Left ventricle myocardium inferior (tissue), 1 donor: ENCODE measurements around the gene FNDC4. TPM values are rescaled to one million over a fixed set of nuclear protein-coding genes. Genes with fewer than 3 reads are reported as not detected.

Experiments
- DNase-seq: peaks from one replicate; pipeline ENCODE4 v3.0.0-alpha.2; 2020
- H3K27ac ChIP-seq: fragments of 200-600 bp; replicated peaks from 2 replicates; pipeline ENCODE4 v1.8.0; 2021
- H3K27me3 ChIP-seq: fragments of 200-600 bp; 2 replicates; pipeline ENCODE4 v1.8.0; 2021; ENCODE audit warnings: low read depth
- H3K36me3 ChIP-seq: fragments of 200-600 bp; 2 replicates; pipeline ENCODE4 v1.8.0; 2021
- H3K4me1 ChIP-seq: fragments of 200-600 bp; 2 replicates; pipeline ENCODE4 v1.8.0; 2021
- H3K4me3 ChIP-seq: fragments of 200-600 bp; 2 replicates; pipeline ENCODE4 v1.8.0; 2021; ENCODE audit warnings: mild to moderate bottlenecking, moderate library complexity
- H3K9me3 ChIP-seq: fragments of 200-600 bp; replicated peaks from 2 replicates; pipeline ENCODE4 v1.8.0; 2021
- intact Hi-C: fragments of 100-400 bp; cut with micrococcal nuclease; formaldehyde crosslinking; loops from one replicate; pipeline ENCODE4 v1.11.0; 2022
- total RNA-seq: library from RNA; stranded (reverse); fragmentation: NEBNext Ultra II Directional; extraction: Animal tissue kit (Norgen Biotek cat#: 25700); gene quantifications from one replicate; pipeline ENCODE4 v1.2.1, GENCODE V29; 2021
- TF ChIP-seq, protein P1 (sequence below): fragments of 200-600 bp; IDR thresholded peaks from 2 replicates; pipeline ENCODE4 v1.8.0; 2021; ENCODE audit warnings: antibody characterized with exemption, mild to moderate bottlenecking, borderline replicate concordance
- donor health status: DM: no; HTN: yes; CAD: no; lungs with severe emphysema.

FNDC4 gene
- total RNA-seq, 1 donor from 2014 or later: 1.7 TPM

DNA sequence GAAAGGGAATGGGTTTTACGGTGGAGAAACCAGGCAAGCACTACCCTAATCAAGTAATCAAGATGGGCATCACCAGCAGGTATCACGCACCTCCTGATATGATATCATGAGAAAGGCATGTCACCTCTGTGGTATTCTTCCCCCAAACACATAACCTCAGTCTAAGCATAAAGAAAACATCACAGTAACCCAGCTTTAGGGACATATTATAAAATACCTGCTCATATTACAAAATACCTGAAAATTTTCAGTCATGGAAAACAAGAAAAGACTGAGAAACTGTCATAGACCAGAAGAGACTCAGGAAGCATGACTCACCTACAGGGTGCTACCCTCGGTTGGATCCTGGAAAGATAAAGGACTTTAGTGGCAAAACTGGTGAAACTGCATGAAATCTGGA is 32.2 kb upstream of the FNDC4 start:
- peaks cover 34% of the 10 kb centered on the region for H3K27me3 ChIP-seq
- intact Hi-C loops: no loop called here
- no peaks in the 10 kb centered on the region for H3K9me3 ChIP-seq
- no peak overlapping the region for H3K4me3 ChIP-seq
- H3K36me3 ChIP-seq: no peaks in the 10 kb centered on the region
- no peaks in the 10 kb centered on the region for H3K4me1 ChIP-seq
- TF ChIP-seq, protein P1, sequence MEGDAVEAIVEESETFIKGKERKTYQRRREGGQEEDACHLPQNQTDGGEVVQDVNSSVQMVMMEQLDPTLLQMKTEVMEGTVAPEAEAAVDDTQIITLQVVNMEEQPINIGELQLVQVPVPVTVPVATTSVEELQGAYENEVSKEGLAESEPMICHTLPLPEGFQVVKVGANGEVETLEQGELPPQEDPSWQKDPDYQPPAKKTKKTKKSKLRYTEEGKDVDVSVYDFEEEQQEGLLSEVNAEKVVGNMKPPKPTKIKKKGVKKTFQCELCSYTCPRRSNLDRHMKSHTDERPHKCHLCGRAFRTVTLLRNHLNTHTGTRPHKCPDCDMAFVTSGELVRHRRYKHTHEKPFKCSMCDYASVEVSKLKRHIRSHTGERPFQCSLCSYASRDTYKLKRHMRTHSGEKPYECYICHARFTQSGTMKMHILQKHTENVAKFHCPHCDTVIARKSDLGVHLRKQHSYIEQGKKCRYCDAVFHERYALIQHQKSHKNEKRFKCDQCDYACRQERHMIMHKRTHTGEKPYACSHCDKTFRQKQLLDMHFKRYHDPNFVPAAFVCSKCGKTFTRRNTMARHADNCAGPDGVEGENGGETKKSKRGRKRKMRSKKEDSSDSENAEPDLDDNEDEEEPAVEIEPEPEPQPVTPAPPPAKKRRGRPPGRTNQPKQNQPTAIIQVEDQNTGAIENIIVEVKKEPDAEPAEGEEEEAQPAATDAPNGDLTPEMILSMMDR: no peak
- no peak for DNase-seq
- H3K27ac ChIP-seq: no peak overlapping the region

GRCh38 chr2:27522400-27522945 is 27.5 kb upstream of the FNDC4 start:
- DNase-seq: no peak
- Histone ChIP-seq H3K9me3 (no peaks in the 10 kb centered on the region), H3K27me3 (peaks cover 44% of the 10 kb centered on the region), H3K4me1 (no peaks in the 10 kb centered on the region), H3K36me3 (no peaks in the 10 kb centered on the region), H3K27ac (no peak overlapping the region), H3K4me3 (no peak overlapping the region)
- intact Hi-C loops: no loop called here
- TF ChIP-seq, protein P1: no peak

DNA sequence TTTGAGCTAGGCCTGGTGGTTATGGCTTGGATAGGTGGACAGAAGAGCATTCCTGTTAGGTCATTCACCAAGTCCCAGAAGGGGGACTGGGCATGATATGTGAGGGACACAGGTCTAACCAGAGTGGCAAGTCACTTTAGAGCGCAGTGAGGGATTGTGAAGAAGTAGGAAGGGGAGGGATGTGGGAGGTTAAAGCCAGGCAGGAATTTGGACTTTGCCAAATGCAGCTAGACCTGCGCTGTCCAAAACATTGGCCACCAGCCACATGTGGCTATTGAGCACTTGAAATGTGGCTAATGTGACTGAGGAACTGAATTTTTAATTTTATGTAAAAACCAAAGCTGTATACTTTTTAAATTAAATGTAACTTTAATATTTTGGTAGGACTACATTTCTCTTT is 25.3 kb upstream of the FNDC4 start:
- Histone ChIP-seq H3K27ac (no peak overlapping the region), H3K4me1 (no peaks in the 10 kb centered on the region), H3K9me3 (no peaks in the 10 kb centered on the region), H3K36me3 (no peaks in the 10 kb centered on the region), H3K4me3 (no peak overlapping the region), H3K27me3 (peaks cover 46% of the 10 kb centered on the region)
- TF ChIP-seq, protein P1: no peak
- intact Hi-C loops: no loop called here
- DNase-seq: no peak

- DNase-seq: no peak
- Histone ChIP-seq H3K9me3 (no peaks in the 10 kb centered on the region), H3K4me1 (no peaks in the 10 kb centered on the region), H3K4me3 (no peak overlapping the region), H3K36me3 (no peaks in the 10 kb centered on the region), H3K27ac (no peak overlapping the region), H3K27me3 (peaks cover 56% of the 10 kb centered on the region)
- intact Hi-C loops: no loop called here
- TF ChIP-seq, protein P1: no peak
Measured at GRCh38 chr2:27518782-27519113, 23.7 kb upstream of the FNDC4 start.

GRCh38 chr2:27518113-27518781 is 23.2 kb upstream of the FNDC4 start:
- no peak for DNase-seq
- H3K27me3 ChIP-seq: peaks cover 57% of the 10 kb centered on the region
- no peaks in the 10 kb centered on the region for H3K9me3 ChIP-seq
- TF ChIP-seq, protein P1: no peak
- H3K27ac ChIP-seq: no peak overlapping the region
- no peaks in the 10 kb centered on the region for H3K4me1 ChIP-seq
- intact Hi-C loops: no loop called here
- H3K36me3 ChIP-seq: no peaks in the 10 kb centered on the region
- no peak overlapping the region for H3K4me3 ChIP-seq
